Astrocyte (in vitro differentiated cells and primary cell): Measurements from ENCODE around the gene CACNA1H.
"Not testable (repeated sequence)": the region's sequence is repeated elsewhere in the genome, so short reads cannot be mapped to it uniquely, and the experiment has no call there.

Experiments used
- EZH2 ChIP-seq: IDR thresholded peaks from 2 replicates; pipeline ENCODE4 v1.6.1; 2012; ENCODE audit warnings: mild to moderate bottlenecking, low read length, inconsistent platforms; ENCODE audit not compliant: insufficient read depth
- TF ChIP-seq, protein P1 (sequence below): IDR thresholded peaks from 2 replicates; pipeline ENCODE4 v1.5.1; 2011; ENCODE audit warnings: low read depth, mild to moderate bottlenecking, inconsistent platforms, low read length, moderate library complexity; ENCODE audit not compliant: insufficient read depth

DNA sequence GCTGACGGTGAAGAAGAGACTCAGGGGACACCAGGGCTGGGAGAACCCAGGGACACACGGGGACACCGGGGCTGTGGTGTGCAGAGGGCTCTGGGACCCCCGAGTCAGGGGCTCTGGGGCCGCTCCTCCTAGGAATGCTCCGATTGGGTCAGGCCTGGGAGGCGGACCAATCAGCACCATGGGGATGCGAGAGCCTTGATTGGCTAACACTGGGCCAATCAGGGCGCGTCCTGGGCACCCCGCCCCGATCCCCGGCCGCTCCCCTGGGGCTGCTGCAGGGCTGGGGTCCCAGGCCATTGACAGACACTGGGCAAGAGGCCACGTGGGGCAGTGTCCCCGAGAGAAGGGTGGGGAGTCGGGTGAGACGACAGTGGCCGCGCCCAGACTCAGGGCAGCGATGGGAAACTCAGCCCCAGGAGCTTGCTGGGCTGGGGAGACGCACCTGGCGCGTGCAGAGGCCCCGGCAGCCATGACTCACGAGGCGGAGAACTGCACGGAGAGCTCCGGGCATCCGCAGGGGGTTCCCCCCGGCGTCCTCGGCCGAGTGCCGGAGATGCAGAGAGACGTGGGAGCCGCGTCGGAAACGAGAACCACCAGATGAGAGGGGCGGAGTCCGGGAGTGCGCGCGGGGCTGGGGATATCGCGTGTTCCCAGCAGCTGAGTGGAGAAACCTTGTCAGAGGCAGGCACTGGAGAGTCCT lies 79.3 kb downstream of the CACNA1H start:
- TF ChIP-seq, protein P1, sequence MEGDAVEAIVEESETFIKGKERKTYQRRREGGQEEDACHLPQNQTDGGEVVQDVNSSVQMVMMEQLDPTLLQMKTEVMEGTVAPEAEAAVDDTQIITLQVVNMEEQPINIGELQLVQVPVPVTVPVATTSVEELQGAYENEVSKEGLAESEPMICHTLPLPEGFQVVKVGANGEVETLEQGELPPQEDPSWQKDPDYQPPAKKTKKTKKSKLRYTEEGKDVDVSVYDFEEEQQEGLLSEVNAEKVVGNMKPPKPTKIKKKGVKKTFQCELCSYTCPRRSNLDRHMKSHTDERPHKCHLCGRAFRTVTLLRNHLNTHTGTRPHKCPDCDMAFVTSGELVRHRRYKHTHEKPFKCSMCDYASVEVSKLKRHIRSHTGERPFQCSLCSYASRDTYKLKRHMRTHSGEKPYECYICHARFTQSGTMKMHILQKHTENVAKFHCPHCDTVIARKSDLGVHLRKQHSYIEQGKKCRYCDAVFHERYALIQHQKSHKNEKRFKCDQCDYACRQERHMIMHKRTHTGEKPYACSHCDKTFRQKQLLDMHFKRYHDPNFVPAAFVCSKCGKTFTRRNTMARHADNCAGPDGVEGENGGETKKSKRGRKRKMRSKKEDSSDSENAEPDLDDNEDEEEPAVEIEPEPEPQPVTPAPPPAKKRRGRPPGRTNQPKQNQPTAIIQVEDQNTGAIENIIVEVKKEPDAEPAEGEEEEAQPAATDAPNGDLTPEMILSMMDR, result not testable (repeated sequence)
- TF ChIP-seq EZH2, result not testable (repeated sequence)
